Liver (tissue), 9 donors: ENCODE results near the gene TMEM129. TPM values are rescaled to one million over a fixed set of nuclear protein-coding genes. Genes with fewer than 3 reads are reported as not detected.

Experiments used
- DNase-seq: peaks from one replicate; pipeline ENCODE4 v3.0.0-alpha.2; 2017; ENCODE audit warnings: low spot score
- H3K27ac ChIP-seq, 2 donors: one replicate each; pipeline ENCODE4 v1.7.0; 2013; ENCODE audit warnings: inconsistent platforms in 2 of 2, low read length in 2 of 2, control low read depth in 1 of 2, low read depth in 1 of 2, mild to moderate bottlenecking in 1 of 2
- H3K27me3 ChIP-seq, 4 donors: one replicate each; pipeline versions ENCODE4 v1.6.1 to v1.7.0; 2013; ENCODE audit warnings: low read length in 3 of 4, inconsistent platforms in 1 of 4, mild to moderate bottlenecking in 1 of 4, moderate library complexity in 1 of 4; ENCODE audit not compliant: control insufficient read depth in 4 of 4, insufficient read depth in 4 of 4
- H3K36me3 ChIP-seq, 4 donors: one replicate each; pipeline versions ENCODE4 v1.6.1 to v1.7.0; 2013; ENCODE audit warnings: low read length in 3 of 4, mild to moderate bottlenecking in 3 of 4, low read depth in 1 of 4, moderate library complexity in 1 of 4; ENCODE audit not compliant: control insufficient read depth in 4 of 4, insufficient read depth in 3 of 4
- H3K4me1 ChIP-seq, 4 donors: one replicate each; pipeline versions ENCODE4 v1.6.1 to v1.7.0; 2013; ENCODE audit warnings: low read length in 3 of 4, mild to moderate bottlenecking in 3 of 4, moderate library complexity in 1 of 4; ENCODE audit not compliant: control insufficient read depth in 4 of 4, insufficient read depth in 4 of 4
- H3K4me3 ChIP-seq, 3 donors: one replicate each; pipeline versions ENCODE4 v1.6.1 to v1.7.0; 2013; ENCODE audit warnings: low read length in 3 of 3, control low read depth in 1 of 3, low read depth in 1 of 3, mild to moderate bottlenecking in 1 of 3
- H3K9ac ChIP-seq, 2 donors: one replicate each; pipeline ENCODE4 v1.7.0; 2013; ENCODE audit warnings: low read length in 2 of 2, mild to moderate bottlenecking in 2 of 2, moderate library complexity in 2 of 2, control low read depth in 1 of 2, low read depth in 1 of 2
- H3K9me3 ChIP-seq, 4 donors: one replicate each; pipeline versions ENCODE4 v1.6.1 to v1.7.0; 2013; ENCODE audit warnings: low read length in 3 of 4; ENCODE audit not compliant: control insufficient read depth in 4 of 4
- FOXA2 ChIP-seq: IDR thresholded peaks from 2 replicates; pipeline ENCODE4 v1.6.1; 2016; ENCODE audit warnings: antibody characterized with exemption
- HNF4A ChIP-seq, 2 donors: conservative IDR thresholded peaks; 2 replicates each; pipeline ENCODE4 v1.6.1; 2016; ENCODE audit warnings: antibody characterized with exemption in 2 of 2, mild to moderate bottlenecking in 2 of 2
- NR2F2 ChIP-seq: IDR thresholded peaks from 2 replicates; pipeline ENCODE4 v1.6.1; 2016; ENCODE audit warnings: antibody characterized with exemption
- RAD21 ChIP-seq, 2 donors: IDR thresholded peaks; 2 replicates each; pipeline ENCODE4 v1.6.1; 2016; ENCODE audit warnings: antibody characterized with exemption in 2 of 2, mild to moderate bottlenecking in 2 of 2
- RXRA ChIP-seq, 2 donors: IDR thresholded peaks; 2 replicates each; pipeline ENCODE4 v1.6.1; 2017 to 2018; ENCODE audit warnings: antibody characterized with exemption in 2 of 2, mild to moderate bottlenecking in 1 of 2
- SP1 ChIP-seq: IDR thresholded peaks from 2 replicates; pipeline ENCODE4 v1.6.1; 2018; ENCODE audit warnings: antibody characterized with exemption, mild to moderate bottlenecking
- TAF1 ChIP-seq: conservative IDR thresholded peaks from 2 replicates; pipeline ENCODE4 v1.6.1; 2016; ENCODE audit warnings: antibody characterized with exemption, mild to moderate bottlenecking
- WGBS: extraction: QIAGEN DNeasy Blood & Tissue Kit; methylation state at CpG from one replicate; pipeline ENCODE4 v1.1.7; 2013; 5-methylcytosine and 5-hydroxymethylcytosine counted together
- polyA plus RNA-seq, 2 donors: library from polyadenylated mRNA; stranded (reverse) in 1 of 2; unstranded in 1 of 2; fragments of 200-250 nt in 1 of 2; fragments of >200 nt in 1 of 2; fragmentation: Nextera tagmentation in 1 of 2; extraction: Ambion mirVana in 1 of 2; gene quantifications; one replicate each; pipeline versions ENCODE4 v1.2.1 to v1.2.3, GENCODE V29; 2013 to 2015
- total RNA-seq, 2 donors: library from RNA; depleted of rRNA; stranded (reverse); fragments of >200 nt; gene quantifications; one replicate each; pipeline ENCODE4 v1.2.3, GENCODE V29; 2014
- TF ChIP-seq, protein P1 (sequence below): IDR thresholded peaks from 2 replicates; pipeline ENCODE4 v1.6.1; 2016; ENCODE audit warnings: antibody characterized with exemption
- TF ChIP-seq, protein P2 (sequence below): fragments of 150-350 bp; IDR thresholded peaks from 2 replicates; pipeline ENCODE4 v1.5.1; 2017; ENCODE audit warnings: improper control_type of control experiment, low read depth, low read length; ENCODE audit not compliant: missing input control
- TF ChIP-seq, protein P3 (sequence below): IDR thresholded peaks from 2 replicates; pipeline ENCODE4 v1.6.1; 2016; ENCODE audit warnings: antibody characterized with exemption, mild to moderate bottlenecking
- donor health status: healthy.
- donor health status: healthy.
- donor health status: healthy.
- donor health status: healthy.
- donor health status: healthy.

The TMEM129 gene
- total and polyA plus RNA-seq, 4 donors = 12.2 to 37.0 (median 21.8) TPM

DNA sequence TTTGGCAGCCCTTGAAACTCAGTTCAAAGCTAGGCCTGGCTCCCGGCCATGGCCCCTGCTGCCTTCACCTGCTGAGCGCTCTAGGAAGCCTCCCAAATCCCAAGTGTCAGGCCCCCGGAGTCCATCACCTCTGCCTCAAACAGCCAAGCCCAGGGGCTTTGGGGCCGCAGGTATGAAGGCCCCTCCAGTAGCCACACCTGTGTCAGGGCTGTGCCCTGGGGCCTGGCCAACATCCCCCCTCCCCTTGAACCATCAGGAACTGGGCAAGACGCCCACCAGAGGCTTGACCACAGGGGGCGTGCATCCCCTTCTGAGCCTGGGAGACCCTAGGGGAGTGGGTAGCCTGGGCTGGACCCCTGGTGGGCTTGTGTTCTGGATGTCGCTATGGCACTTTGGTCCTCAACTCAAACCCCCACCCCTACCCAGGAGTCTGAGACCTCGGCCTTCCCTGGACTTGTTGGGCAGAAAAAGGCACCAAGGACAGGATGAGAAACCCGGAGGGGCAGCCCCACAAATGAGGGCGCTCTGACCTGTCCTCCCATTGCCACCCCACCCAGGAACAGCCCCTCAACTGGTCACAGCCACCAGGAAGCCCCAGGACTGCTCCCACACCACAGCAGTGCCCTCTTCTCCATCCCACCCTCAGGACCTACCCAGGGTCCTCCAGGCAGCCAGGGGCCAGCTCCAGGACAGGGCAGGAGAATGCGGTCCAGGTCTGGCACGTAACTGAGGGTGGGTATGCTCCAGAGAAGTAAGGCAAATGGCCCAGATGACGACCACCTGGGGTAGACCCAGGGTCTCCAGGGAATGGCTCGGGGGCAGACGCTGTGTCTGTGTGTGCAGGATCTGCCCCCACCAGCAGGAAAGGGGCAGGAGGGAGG, 4.8 kb downstream of the TMEM129 start:
- no peak for TF ChIP-seq FOXA2
- Histone ChIP-seq H3K36me3 (peaks cover 0 to 2% (median under 1%) of the 10 kb centered on the region in 4 donors), H3K4me3 (no peak overlapping the region), H3K9me3 (no peaks in the 10 kb centered on the region), H3K9ac (no peak overlapping the region), H3K4me1 (peaks cover 16 to 57% (median 43%) of the 10 kb centered on the region in 4 donors), H3K27ac (no peak overlapping the region), H3K27me3 (no peaks in the 10 kb centered on the region)
- no peak for DNase-seq
- WGBS = 91% methylated on average over 15 of the region's 15 CpGs

DNA sequence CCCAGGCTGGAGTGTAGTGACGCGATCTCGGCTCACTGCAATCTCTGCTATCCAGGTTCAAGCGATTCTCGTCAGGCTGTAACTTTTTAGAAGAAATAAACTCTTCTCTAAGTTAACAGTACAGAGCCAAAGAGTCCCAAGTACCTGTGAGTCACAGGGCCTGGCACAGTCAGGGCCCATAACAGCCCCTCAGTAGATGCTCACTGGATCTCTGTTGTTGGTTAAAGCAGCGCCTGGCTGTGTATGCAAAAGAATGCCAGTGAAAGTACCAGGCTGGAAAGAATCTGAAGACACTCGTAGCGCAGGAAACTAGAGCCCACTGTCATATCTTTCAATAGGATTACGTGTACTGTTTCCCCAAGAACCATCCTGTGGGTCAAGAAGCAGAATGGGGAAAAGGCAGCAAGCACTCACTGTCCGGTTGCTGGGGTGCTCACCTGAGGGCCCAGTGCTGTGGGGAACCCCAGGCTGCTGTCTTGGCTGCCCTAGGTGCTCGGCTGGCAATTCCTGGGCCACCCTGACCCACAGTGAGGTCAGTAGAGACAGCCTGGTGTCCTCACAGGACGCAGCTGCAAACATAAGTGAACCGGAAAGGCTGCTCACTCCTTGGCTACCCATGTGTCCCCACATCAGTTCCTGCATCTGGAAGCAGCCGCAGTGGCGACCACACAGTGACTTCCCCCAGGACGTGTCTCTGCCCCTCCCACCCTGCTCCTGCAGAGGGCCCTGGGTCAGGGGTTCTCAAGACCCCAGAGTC, 5.9 kb downstream of the TMEM129 start:
- Histone ChIP-seq H3K4me1 (peaks cover 21 to 61% (median 46%) of the 10 kb centered on the region in 4 donors), H3K27me3 (no peaks in the 10 kb centered on the region), H3K36me3 (peaks cover 0 to 2% (median under 1%) of the 10 kb centered on the region in 4 donors), H3K9ac (no peak overlapping the region), H3K4me3 (no peak overlapping the region), H3K9me3 (no peaks in the 10 kb centered on the region), H3K27ac (peak overlapping the region in 1 of 2 donors; percentile 27)
- TF ChIP-seq, protein P1, sequence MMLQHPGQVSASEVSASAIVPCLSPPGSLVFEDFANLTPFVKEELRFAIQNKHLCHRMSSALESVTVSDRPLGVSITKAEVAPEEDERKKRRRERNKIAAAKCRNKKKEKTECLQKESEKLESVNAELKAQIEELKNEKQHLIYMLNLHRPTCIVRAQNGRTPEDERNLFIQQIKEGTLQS = no peak
- TF ChIP-seq SP1 (no peak), FOXA2 (no peak), TAF1 (no peak), RAD21 (IDR thresholded peaks at IDR 0.05) (no peak), RXRA (IDR thresholded peaks at IDR 0.05) (no peak), NR2F2 (no peak), HNF4A (conservative IDR thresholded peaks at IDR 0.05) (no peak)
- TF ChIP-seq, protein P2, sequence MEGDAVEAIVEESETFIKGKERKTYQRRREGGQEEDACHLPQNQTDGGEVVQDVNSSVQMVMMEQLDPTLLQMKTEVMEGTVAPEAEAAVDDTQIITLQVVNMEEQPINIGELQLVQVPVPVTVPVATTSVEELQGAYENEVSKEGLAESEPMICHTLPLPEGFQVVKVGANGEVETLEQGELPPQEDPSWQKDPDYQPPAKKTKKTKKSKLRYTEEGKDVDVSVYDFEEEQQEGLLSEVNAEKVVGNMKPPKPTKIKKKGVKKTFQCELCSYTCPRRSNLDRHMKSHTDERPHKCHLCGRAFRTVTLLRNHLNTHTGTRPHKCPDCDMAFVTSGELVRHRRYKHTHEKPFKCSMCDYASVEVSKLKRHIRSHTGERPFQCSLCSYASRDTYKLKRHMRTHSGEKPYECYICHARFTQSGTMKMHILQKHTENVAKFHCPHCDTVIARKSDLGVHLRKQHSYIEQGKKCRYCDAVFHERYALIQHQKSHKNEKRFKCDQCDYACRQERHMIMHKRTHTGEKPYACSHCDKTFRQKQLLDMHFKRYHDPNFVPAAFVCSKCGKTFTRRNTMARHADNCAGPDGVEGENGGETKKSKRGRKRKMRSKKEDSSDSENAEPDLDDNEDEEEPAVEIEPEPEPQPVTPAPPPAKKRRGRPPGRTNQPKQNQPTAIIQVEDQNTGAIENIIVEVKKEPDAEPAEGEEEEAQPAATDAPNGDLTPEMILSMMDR = no peak
- TF ChIP-seq, protein P3, sequence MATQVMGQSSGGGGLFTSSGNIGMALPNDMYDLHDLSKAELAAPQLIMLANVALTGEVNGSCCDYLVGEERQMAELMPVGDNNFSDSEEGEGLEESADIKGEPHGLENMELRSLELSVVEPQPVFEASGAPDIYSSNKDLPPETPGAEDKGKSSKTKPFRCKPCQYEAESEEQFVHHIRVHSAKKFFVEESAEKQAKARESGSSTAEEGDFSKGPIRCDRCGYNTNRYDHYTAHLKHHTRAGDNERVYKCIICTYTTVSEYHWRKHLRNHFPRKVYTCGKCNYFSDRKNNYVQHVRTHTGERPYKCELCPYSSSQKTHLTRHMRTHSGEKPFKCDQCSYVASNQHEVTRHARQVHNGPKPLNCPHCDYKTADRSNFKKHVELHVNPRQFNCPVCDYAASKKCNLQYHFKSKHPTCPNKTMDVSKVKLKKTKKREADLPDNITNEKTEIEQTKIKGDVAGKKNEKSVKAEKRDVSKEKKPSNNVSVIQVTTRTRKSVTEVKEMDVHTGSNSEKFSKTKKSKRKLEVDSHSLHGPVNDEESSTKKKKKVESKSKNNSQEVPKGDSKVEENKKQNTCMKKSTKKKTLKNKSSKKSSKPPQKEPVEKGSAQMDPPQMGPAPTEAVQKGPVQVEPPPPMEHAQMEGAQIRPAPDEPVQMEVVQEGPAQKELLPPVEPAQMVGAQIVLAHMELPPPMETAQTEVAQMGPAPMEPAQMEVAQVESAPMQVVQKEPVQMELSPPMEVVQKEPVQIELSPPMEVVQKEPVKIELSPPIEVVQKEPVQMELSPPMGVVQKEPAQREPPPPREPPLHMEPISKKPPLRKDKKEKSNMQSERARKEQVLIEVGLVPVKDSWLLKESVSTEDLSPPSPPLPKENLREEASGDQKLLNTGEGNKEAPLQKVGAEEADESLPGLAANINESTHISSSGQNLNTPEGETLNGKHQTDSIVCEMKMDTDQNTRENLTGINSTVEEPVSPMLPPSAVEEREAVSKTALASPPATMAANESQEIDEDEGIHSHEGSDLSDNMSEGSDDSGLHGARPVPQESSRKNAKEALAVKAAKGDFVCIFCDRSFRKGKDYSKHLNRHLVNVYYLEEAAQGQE = no peak
- DNase-seq = no peak
- WGBS = 83% methylated on average over 16 of the region's 16 CpGs
